Prostate gland (tissue), 2 donors: ENCODE data around the gene DLEU7.

Experiments used
- CTCF ChIP-seq, 4 experiments: fragments of 200-600 bp in 2 of 4; fragments of 450-650 bp in 2 of 4; sonication (generic) in 2 of 4; IDR thresholded peaks; 1 replicate in 3 of 4; 2 replicates in 1 of 4; pipeline ENCODE4 v1.5.1; 2016 to 2019; ENCODE audit warnings: antibody characterized with exemption in 4 of 4, mild to moderate bottlenecking in 2 of 4, moderate library complexity in 2 of 4
- POLR2A ChIP-seq: fragments of 450-650 bp; IDR thresholded peaks from one replicate; pipeline ENCODE4 v1.6.1; 2016; ENCODE audit warnings: antibody characterized with exemption, mild to moderate bottlenecking

DNA sequence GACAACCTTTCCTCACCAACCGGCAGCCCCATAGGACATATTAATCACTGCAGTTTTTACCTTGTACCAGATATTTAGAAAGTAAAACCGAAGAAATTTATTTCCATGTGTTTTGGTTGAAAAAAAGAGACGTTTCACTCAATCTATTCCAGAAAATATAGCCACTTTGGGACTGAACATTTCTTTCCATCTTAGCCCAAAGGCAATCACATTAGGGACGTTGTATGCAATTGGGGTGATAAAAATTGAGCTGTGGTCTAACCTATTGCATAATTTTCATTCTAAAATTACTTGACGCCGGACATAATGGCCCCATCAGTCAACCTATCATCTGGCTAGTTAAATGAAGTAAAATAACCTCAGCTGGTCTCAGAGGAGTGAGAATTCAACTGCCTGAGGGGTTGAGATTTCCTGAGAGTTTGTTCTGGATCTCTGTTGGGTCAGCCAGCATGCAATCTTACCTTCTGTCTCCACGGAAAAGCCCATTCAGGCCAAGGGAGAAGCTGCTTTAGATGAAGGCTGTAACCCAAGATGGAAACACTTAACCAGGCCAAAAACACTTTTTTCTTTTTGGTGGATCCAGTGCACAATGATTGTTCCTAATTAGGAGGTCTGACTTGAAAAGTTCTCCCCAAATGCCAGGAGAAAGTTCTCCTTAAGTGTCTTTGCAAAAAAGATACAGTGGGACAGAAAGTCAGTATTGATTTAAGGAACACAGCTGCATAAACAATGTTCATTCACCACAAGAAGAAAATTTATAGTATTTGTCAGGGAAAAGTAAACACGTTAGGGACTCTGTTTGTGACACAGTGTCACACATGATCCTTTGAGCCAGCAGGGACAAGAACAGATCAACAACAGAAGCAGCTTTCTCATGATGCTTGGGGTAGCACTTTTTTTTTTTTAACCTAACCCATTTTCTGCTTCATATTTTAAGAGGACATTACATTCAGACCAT, 34.1 kb downstream of the DLEU7 start:
- TF ChIP-seq CTCF (IDR thresholded peaks at IDR 0.05) (no peak), POLR2A (no peak)
